ENCODE measurements around the gene MBNL2. TPM values are rescaled to one million over a fixed set of nuclear protein-coding genes. Genes with fewer than 3 reads are reported as not detected.

MBNL2 gene
- total and polyA plus RNA-seq, 2 experiments from 2014 or later: 0.55 to 3.2 TPM

GRCh38 chr13:97214921-97215320 lies 7.2 kb upstream of the MBNL2 start:
- no peaks in the 10 kb centered on the region for H3K9me2 ChIP-seq (ENCODE audit: insufficient read depth)
- DNase-seq (ENCODE audit: low spot score) (no peak), ATAC-seq (no peak)
- Mint-ChIP-seq H3K27me3 (ENCODE audit: insufficient read depth, low read depth, poor library complexity) (no peaks in the 10 kb centered on the region), H3K36me3 (ENCODE audit: low read depth) (no peaks in the 10 kb centered on the region), H3K4me1 (no peaks in the 10 kb centered on the region), H3K27ac (no peak overlapping the region), H3K4me3 (no peak overlapping the region), H3K9me3 (no peaks in the 10 kb centered on the region)
- no peak overlapping the region for H2AFZ ChIP-seq
- H3K27me3 ChIP-seq (ENCODE audit: insufficient read depth): no peaks in the 10 kb centered on the region
- no peak for TF ChIP-seq ETS1 (IDR thresholded peaks at IDR 0.05)
- no peak for TF ChIP-seq CREB1 (CRISPR knock-in tag; IDR thresholded peaks at IDR 0.05; ENCODE audit: low read depth)
- no peak for TF ChIP-seq EZH2 (IDR thresholded peaks at IDR 0.05; ENCODE audit: low read depth, unreplicated experiment)
- TF ChIP-seq ZNF462 (CRISPR knock-in tag; IDR thresholded peaks at IDR 0.05): no peak
- TF ChIP-seq CTCF (conservative IDR thresholded peaks at IDR 0.05; ENCODE audit: low read depth in 2 of 2): no peak
- no peak for TF ChIP-seq NANOG (IDR thresholded peaks at IDR 0.05; ENCODE audit: borderline replicate concordance)
- no peak for TF ChIP-seq JUNB (IDR thresholded peaks at IDR 0.05; ENCODE audit: unreplicated experiment)
- H3F3A ChIP-seq (replicated peaks; ENCODE audit: low read depth): no peaks in the 10 kb centered on the region
- peaks cover 4% of the 10 kb centered on the region for H4K20me1 ChIP-seq (replicated peaks; ENCODE audit: insufficient read depth)
- H3K4me2 ChIP-seq: no peak overlapping the region
- H3K4me3 ChIP-seq: no peak overlapping the region
- no peaks in the 10 kb centered on the region for H3K36me3 ChIP-seq (ENCODE audit: insufficient read depth)
- no peak overlapping the region for H3K27ac ChIP-seq (ENCODE audit: low read depth)
- H3K79me2 ChIP-seq (replicated peaks; ENCODE audit: insufficient read depth): no peaks in the 10 kb centered on the region
- H3K4me1 ChIP-seq (ENCODE audit: insufficient read depth): no peaks in the 10 kb centered on the region
